ENCODE measurements around the gene C11orf68.

The C11orf68 gene

GRCh38 chr11:65912845-65913244 lies 6.0 kb downstream of the C11orf68 start:
- peak overlapping the region; percentile 93 for H3K27ac ChIP-seq
- TF ChIP-seq, protein P1, sequence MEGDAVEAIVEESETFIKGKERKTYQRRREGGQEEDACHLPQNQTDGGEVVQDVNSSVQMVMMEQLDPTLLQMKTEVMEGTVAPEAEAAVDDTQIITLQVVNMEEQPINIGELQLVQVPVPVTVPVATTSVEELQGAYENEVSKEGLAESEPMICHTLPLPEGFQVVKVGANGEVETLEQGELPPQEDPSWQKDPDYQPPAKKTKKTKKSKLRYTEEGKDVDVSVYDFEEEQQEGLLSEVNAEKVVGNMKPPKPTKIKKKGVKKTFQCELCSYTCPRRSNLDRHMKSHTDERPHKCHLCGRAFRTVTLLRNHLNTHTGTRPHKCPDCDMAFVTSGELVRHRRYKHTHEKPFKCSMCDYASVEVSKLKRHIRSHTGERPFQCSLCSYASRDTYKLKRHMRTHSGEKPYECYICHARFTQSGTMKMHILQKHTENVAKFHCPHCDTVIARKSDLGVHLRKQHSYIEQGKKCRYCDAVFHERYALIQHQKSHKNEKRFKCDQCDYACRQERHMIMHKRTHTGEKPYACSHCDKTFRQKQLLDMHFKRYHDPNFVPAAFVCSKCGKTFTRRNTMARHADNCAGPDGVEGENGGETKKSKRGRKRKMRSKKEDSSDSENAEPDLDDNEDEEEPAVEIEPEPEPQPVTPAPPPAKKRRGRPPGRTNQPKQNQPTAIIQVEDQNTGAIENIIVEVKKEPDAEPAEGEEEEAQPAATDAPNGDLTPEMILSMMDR (conservative IDR thresholded peaks at IDR 0.05; ENCODE audit: low read depth), result no peak
- ChIA-PET POLR2A (ENCODE audit: low non-redundant PET) (interaction anchor here (0.9 to 1.4 kb wide), 2 partner anchors 14 to 25 kb away, joined by 4 read pairs; partner anchors contain the start of gene FIBP), CTCF (interaction anchor here (0.5 to 2.4 kb wide), 8 partner anchors 15 to 1443 kb away, joined by 3 to 8 read pairs (median 4); partner anchors contain the start of genes CCDC85B and FIBP)
- peak; percentile 86 for DNase-seq (ENCODE audit: low spot score)

DNA sequence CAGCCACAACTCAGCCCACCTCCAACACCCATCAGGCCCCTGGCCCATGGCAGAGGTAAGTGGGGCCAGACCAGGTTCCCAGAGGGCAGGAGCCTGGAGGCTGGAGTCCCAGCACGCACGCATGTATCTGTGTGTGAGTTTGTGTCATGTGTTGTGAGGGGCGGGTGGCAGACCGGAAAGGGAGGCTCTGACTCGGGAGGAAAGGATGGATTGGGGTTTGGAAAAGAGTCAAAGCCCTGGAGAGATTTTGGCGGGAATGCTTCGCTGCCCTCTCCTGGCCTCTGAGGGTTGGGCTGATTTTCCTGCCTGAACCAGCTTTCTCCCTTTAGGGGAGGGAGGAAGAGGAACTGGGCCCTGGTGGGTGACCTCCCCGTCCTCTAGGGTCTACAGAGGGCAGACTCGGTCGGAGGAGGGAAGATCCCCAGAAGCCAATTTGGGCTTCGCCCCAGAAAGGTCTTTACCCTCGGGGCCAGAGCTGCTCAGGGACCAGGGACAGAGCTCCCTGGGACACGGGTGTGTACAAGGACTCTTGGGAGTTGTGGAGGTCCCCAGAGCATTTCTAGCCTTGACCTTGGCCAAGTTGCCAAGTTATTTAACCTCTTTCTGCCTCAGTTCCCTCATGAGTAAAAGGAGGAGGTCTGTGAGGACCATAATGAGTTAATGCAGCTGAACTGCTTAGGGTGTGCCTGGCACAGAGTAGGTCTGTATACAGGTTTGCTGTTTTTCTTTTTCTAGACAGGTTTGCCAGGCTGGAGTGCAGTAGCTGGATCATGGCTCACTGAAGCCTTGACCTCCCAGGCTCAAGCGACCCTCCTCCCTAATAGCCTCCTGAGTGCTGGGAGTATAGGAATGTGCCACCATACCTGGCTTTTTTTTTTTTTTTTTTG lies 6.9 kb downstream of the C11orf68 start:
- ChIA-PET CTCF (interaction anchor here (0.6 to 2.4 kb wide), 8 partner anchors 14 to 348 kb away, joined by 3 to 8 read pairs (median 4); partner anchors contain the start of genes CCDC85B and FIBP), POLR2A (ENCODE audit: low non-redundant PET) (interaction anchor here (0.9 to 1.4 kb wide), 4 partner anchors 11 to 24 kb away, joined by 3 to 7 read pairs (median 4); partner anchors contain the start of genes CCDC85B and FIBP)
- H3K27ac ChIP-seq, result peak overlapping the region; percentile 93
- TF ChIP-seq, protein P1 (conservative IDR thresholded peaks at IDR 0.05; ENCODE audit: low read depth), result peak; percentile 67
- DNase-seq (ENCODE audit: low spot score), result peak; percentile 88

GRCh38 chr11:65907878-65908277 lies 11.0 kb downstream of the C11orf68 start:
- DNase-seq (ENCODE audit: low spot score), result no peak
- CTCF ChIA-PET, result interaction anchor here (0.6 kb wide), 1 partner anchor 11 kb away, joined by 3 read pairs; no protein-coding TSS in a partner anchor
- TF ChIP-seq, protein P1 (conservative IDR thresholded peaks at IDR 0.05; ENCODE audit: low read depth), result no peak
- POLR2A ChIA-PET (ENCODE audit: low non-redundant PET), result no interaction called here
- H3K27ac ChIP-seq, result no peak overlapping the region

DNA sequence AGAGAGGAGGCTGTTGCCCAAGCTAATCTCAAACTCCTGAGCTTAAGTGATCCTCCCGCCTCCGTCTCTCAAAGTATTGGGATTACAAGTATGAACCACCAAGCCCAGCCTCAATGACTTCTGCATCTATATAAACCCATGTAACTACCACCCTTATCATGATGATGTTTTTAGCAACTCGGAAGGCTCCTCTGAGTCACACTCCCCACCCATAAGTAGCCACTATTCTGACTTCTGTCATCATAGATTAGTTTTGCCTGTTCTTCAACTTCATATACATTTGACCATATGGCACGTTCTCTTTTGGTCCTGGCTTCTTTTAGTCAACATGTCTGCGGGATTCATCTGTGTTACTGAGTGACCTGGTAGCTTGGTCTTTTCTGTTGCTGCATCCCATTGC lies 12.3 kb downstream of the C11orf68 start:
- H3K27ac ChIP-seq, result no peak overlapping the region
- DNase-seq (ENCODE audit: low spot score), result no peak
- POLR2A ChIA-PET (ENCODE audit: low non-redundant PET), result no interaction called here
- TF ChIP-seq, protein P1 (conservative IDR thresholded peaks at IDR 0.05; ENCODE audit: low read depth), result no peak
- CTCF ChIA-PET, result interaction anchor here (0.7 to 1.1 kb wide), 2 partner anchors 22 to 351 kb away, joined by 3 to 5 read pairs; no protein-coding TSS in a partner anchor

GRCh38 chr11:65903715-65904114 lies 15.1 kb downstream of the C11orf68 start:
- POLR2A ChIA-PET (ENCODE audit: low non-redundant PET), result no interaction called here
- H3K27ac ChIP-seq, result peak overlapping the region; percentile 73
- no peak for DNase-seq (ENCODE audit: low spot score)
- CTCF ChIA-PET, result interaction anchor here (0.6 kb wide), 1 partner anchor 316 kb away, joined by 5 read pairs; no protein-coding TSS in a partner anchor
- TF ChIP-seq, protein P1 (conservative IDR thresholded peaks at IDR 0.05; ENCODE audit: low read depth), result no peak

DNA sequence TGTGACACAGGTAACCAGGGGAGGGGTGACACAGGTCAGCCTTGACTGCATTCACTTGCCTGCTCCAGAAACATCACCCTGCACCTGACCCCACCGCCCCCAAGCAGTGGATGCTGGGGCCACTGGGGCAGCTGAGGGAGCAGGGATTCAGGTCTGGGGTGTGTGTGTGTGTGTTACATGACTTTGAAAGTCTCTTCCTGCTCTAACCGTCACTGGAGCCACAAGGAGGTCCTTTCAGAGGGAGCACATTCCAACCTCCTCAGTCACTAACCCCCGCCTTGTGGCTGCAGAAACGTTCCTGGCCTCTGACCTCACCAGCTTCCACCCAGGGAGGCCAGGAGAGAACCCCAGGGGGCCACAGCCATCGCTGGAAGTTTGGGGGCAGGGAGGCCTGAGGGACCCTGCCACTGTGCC lies 15.8 kb downstream of the C11orf68 start:
- peak overlapping the region; percentile 73 for H3K27ac ChIP-seq
- ChIA-PET CTCF (interaction anchor here (0.6 kb wide), 1 partner anchor 317 kb away, joined by 5 read pairs; no protein-coding TSS in a partner anchor), POLR2A (ENCODE audit: low non-redundant PET) (no interaction called here)
- TF ChIP-seq, protein P1 (conservative IDR thresholded peaks at IDR 0.05; ENCODE audit: low read depth), result no peak
- peak; percentile 62 for DNase-seq (ENCODE audit: low spot score)
